ENCODE data around the gene RNF112. TPM values are rescaled to one million over a fixed set of nuclear protein-coding genes. Genes with fewer than 3 reads are reported as not detected.
"Not testable (repeated sequence)": the region's sequence is repeated elsewhere in the genome, so short reads cannot be mapped to it uniquely, and the experiment has no call there.

Gene RNF112
- total RNA-seq, 2 donors from 2014 or later = 0.25 to 0.57 TPM

- peaks cover 6% of the 10 kb centered on the region for H3K36me3 Mint-ChIP-seq (ENCODE audit: low read depth)
- H3K27me3 Mint-ChIP-seq = peaks cover 31% of the 10 kb centered on the region
- H3K9me3 ChIP-seq (ENCODE audit: control insufficient read depth, low read length, poor library complexity, severe bottlenecking) = no peaks in the 10 kb centered on the region
- no peak overlapping the region for H3K27ac Mint-ChIP-seq
- ATAC-seq (no peak), DNase-seq (no peak)
- no peak overlapping the region for H3K4me3 Mint-ChIP-seq
- peaks cover 7% of the 10 kb centered on the region for H3K4me1 Mint-ChIP-seq
Measured at GRCh38 chr17:19445105-19445504, 34.1 kb downstream of the RNF112 start.

- not testable (repeated sequence) for H3K9me3 ChIP-seq (ENCODE audit: control insufficient read depth, low read length, poor library complexity, severe bottlenecking); DNase-seq; H3K36me3 Mint-ChIP-seq (ENCODE audit: low read depth); ATAC-seq; H3K4me1 Mint-ChIP-seq; H3K4me3 Mint-ChIP-seq
- Mint-ChIP-seq H3K27me3 (peaks cover 29% of the 10 kb centered on the region), H3K27ac (peak overlapping the region; percentile 63)
Measured at GRCh38 chr17:19446577-19446976, 35.5 kb downstream of the RNF112 start.

DNA sequence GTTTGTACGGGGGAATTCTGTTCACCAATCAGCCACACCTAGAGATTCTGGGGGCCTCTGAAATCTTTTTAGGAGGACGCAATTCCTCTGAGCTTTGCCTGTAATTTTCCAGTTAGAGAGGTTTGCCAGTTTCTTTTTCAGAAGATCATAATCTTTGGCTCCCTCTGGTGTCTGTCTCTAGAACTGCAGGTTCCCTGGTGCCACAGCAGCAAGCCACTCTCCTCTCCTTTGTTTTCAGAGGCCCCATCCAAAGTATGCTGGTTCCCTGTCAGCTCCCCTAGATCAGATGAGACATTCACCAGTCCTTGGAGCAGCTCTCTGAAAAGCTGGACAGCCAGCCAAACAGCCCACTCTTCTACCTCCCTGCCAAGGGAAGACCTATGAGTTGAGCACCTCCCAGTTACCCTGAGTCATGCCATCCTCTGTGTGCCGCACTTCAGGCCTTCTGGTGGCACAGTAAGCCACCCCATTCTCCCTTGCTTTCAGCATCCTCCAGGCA, 36.1 kb downstream of the RNF112 start:
- H3K4me3 Mint-ChIP-seq = no peak overlapping the region
- peak; percentile 72 for ATAC-seq
- no peaks in the 10 kb centered on the region for H3K9me3 ChIP-seq (ENCODE audit: control insufficient read depth, low read length, poor library complexity, severe bottlenecking)
- peak; percentile 29 to 66 (median 39) for DNase-seq
- H3K27ac Mint-ChIP-seq = peak overlapping the region; percentile 63
- peaks cover 32% of the 10 kb centered on the region for H3K27me3 Mint-ChIP-seq
- peaks cover 7% of the 10 kb centered on the region for H3K4me1 Mint-ChIP-seq
- H3K36me3 Mint-ChIP-seq (ENCODE audit: low read depth) = peaks cover 6% of the 10 kb centered on the region

DNA sequence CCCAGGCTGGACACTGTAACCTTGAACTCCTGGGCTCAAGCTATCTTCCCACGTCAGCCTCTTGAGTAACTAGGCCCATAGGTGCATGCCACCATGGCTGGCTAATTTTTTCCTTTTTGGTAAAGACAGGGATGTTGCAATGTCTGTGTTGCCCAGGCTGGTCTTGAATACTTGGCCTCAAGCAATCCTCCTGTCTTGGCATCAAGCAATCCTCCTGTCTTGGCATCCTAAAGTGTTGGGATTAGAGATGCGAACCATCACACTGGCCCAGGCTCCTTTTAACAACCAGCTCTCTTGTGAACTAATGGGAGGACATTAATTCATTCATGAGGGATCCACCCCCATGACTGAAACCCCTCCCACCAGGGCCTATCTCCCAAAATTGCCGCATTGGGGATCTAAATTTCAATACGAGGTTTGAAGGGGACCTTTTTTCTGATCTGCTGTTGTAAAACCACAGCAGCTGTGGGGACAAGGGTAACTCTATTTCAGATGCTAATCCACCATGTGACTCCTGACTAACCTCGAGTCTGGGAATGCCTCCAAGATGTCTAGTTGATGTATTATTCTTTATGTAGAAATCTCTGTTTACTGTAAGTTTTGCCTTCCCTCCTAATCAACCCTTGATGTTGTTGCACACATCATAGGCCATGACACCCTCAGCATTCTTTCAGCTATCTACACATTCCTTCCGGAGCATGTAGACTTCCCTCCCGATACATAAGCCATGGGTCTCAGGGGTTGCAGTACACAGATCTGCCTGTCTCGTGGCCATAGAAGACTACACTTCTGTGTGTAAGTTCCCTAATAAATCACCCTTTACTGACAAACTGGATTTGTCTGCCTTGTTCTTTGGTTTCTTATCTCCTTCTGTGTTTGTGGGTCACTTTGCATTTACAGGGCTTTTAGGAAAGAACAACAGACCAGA, 37.6 kb downstream of the RNF112 start:
- Mint-ChIP-seq H3K4me1 (peaks cover 7% of the 10 kb centered on the region), H3K4me3 (no peak overlapping the region), H3K27me3 (peaks cover 43% of the 10 kb centered on the region), H3K27ac (no peak overlapping the region), H3K36me3 (ENCODE audit: low read depth) (peaks cover 6% of the 10 kb centered on the region)
- ATAC-seq = no peak
- DNase-seq = no peak
- H3K9me3 ChIP-seq (ENCODE audit: control insufficient read depth, low read length, poor library complexity, severe bottlenecking) = no peaks in the 10 kb centered on the region

DNA sequence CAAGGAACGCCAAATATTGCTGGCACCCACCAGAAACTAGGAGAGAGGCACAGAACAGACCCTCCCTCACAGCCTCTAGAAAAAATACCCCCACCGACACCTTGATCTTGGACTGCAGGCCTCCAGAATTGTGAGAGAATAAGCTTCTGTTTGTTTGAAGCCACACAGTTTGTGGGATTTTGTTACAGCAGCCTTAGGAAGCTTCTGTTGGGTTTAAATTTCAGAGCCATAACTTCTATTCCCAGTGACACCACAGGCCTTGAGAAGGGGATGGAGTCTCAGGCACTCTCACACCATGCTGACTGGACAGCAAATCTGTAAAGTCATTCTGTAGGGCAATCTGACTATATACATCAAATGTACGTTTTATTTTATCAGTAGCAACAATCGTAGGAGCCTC, 38.6 kb downstream of the RNF112 start:
- DNase-seq = no peak
- H3K27me3 Mint-ChIP-seq = peaks cover 43% of the 10 kb centered on the region
- H3K4me3 Mint-ChIP-seq = no peak overlapping the region
- H3K4me1 Mint-ChIP-seq = peaks cover 7% of the 10 kb centered on the region
- H3K36me3 Mint-ChIP-seq (ENCODE audit: low read depth) = peaks cover 6% of the 10 kb centered on the region
- H3K9me3 ChIP-seq (ENCODE audit: control insufficient read depth, low read length, poor library complexity, severe bottlenecking) = no peaks in the 10 kb centered on the region
- H3K27ac Mint-ChIP-seq = no peak overlapping the region
- no peak for ATAC-seq

DNA sequence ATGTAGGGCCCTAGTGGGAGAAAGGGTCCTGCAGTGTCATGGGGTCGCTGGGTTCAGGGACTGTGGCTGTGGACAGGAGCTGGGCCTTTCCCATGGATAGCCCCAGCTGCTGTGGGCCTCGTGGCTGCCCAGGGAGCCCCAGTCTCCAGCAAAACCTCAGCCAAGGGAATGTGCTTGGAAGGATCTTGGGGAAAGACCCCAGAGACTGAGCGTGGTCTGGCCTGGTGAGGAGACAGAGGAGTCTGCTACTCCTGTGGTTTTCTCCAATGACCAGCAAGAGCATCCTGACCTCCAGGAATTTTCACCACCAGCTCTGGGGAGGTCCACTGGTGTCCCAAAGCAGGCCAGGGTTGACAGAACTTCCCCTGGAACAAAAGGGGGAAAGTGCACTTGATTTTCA, 42.3 kb downstream of the RNF112 start:
- no peak for ATAC-seq
- DNase-seq = no peak
- Mint-ChIP-seq H3K27me3 (peaks cover 40% of the 10 kb centered on the region), H3K4me3 (no peak overlapping the region), H3K4me1 (peaks cover 9% of the 10 kb centered on the region), H3K36me3 (ENCODE audit: low read depth) (peaks cover 4% of the 10 kb centered on the region), H3K27ac (no peak overlapping the region)
- H3K9me3 ChIP-seq (ENCODE audit: control insufficient read depth, low read length, poor library complexity, severe bottlenecking) = no peaks in the 10 kb centered on the region

- no peak overlapping the region for H3K4me3 Mint-ChIP-seq
Measured at GRCh38 chr17:19454074-19454473, 43.0 kb downstream of the RNF112 start.

GRCh38 chr17:19456016-19456927, 45.2 kb downstream of the RNF112 start:
- no peak overlapping the region for H3K27ac Mint-ChIP-seq
- peaks cover 25% of the 10 kb centered on the region for H3K27me3 Mint-ChIP-seq
- no peaks in the 10 kb centered on the region for H3K9me3 ChIP-seq (ENCODE audit: control insufficient read depth, low read length, poor library complexity, severe bottlenecking)
- no peak overlapping the region for H3K4me3 Mint-ChIP-seq
- no peaks in the 10 kb centered on the region for H3K36me3 Mint-ChIP-seq (ENCODE audit: low read depth)
- no peak for DNase-seq
- peaks cover 6% of the 10 kb centered on the region for H3K4me1 Mint-ChIP-seq
- ATAC-seq = no peak

More at GRCh38 chr17:19454074-19454473, 43.0 kb downstream of the RNF112 start:
- no peak overlapping the region for H3K27ac Mint-ChIP-seq
- H3K27me3 Mint-ChIP-seq = peaks cover 37% of the 10 kb centered on the region
- no peak for DNase-seq
- no peak for ATAC-seq
- peaks cover 8% of the 10 kb centered on the region for H3K4me1 Mint-ChIP-seq
- no peaks in the 10 kb centered on the region for H3K9me3 ChIP-seq (ENCODE audit: control insufficient read depth, low read length, poor library complexity, severe bottlenecking)
- peaks cover 4% of the 10 kb centered on the region for H3K36me3 Mint-ChIP-seq (ENCODE audit: low read depth)

- Mint-ChIP-seq H3K27ac (no peak overlapping the region), H3K4me1 (peaks cover 6% of the 10 kb centered on the region), H3K27me3 (peaks cover 23% of the 10 kb centered on the region), H3K4me3 (no peak overlapping the region), H3K36me3 (ENCODE audit: low read depth) (no peaks in the 10 kb centered on the region)
- DNase-seq (no peak), ATAC-seq (no peak)
- H3K9me3 ChIP-seq (ENCODE audit: control insufficient read depth, low read length, poor library complexity, severe bottlenecking) = no peaks in the 10 kb centered on the region
Measured at GRCh38 chr17:19457046-19457445, 46.0 kb downstream of the RNF112 start.

GRCh38 chr17:19457830-19458271, 46.8 kb downstream of the RNF112 start:
- Mint-ChIP-seq H3K27ac (peak overlapping the region; percentile 53), H3K4me3 (no peak overlapping the region), H3K36me3 (ENCODE audit: low read depth) (no peaks in the 10 kb centered on the region), H3K27me3 (peaks cover 15% of the 10 kb centered on the region), H3K4me1 (peaks cover 10% of the 10 kb centered on the region)
- DNase-seq = no peak
- no peaks in the 10 kb centered on the region for H3K9me3 ChIP-seq (ENCODE audit: control insufficient read depth, low read length, poor library complexity, severe bottlenecking)
- ATAC-seq = no peak

- H3K27ac Mint-ChIP-seq = peak overlapping the region; percentile 53
- peaks cover 17% of the 10 kb centered on the region for H3K4me1 Mint-ChIP-seq
- not testable (repeated sequence) for H3K9me3 ChIP-seq (ENCODE audit: control insufficient read depth, low read length, poor library complexity, severe bottlenecking); H3K4me3 Mint-ChIP-seq; DNase-seq; H3K36me3 Mint-ChIP-seq (ENCODE audit: low read depth); ATAC-seq
- peaks cover 10% of the 10 kb centered on the region for H3K27me3 Mint-ChIP-seq
Measured at GRCh38 chr17:19458481-19458880, 47.4 kb downstream of the RNF112 start.

DNA sequence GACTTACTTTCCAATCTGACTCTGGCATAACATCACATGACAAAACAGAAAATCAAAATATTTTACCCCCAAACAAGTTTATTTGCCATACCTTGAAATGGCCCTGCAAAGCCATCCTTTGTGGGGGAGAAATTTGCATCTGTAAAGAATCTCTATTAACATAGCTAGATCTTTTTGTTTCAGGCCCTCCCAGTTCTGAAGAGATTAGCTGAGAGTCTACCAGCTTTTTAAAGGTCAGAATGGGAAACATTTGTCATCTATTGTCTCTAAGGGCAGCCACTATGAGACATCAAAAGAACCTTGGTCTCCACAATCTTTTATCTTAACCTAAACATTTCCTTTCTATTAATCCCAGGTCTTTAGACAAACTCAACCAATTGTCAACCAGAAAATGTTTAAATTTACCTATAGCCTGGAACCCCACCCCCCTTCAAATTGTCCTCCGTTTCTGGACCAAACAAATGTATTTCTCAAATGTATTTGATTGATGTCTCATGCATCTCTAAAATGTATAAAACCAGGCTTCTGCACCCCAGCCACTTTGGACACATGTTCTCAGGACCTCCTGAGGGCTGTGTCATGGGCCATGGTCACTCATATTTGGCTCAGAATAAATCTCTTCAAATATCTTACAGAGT, 48.1 kb downstream of the RNF112 start:
- not testable (repeated sequence) for ATAC-seq; H3K4me3 Mint-ChIP-seq; H3K27ac Mint-ChIP-seq; H3K36me3 Mint-ChIP-seq (ENCODE audit: low read depth); DNase-seq; H3K9me3 ChIP-seq (ENCODE audit: control insufficient read depth, low read length, poor library complexity, severe bottlenecking)
- Mint-ChIP-seq H3K27me3 (peaks cover 10% of the 10 kb centered on the region), H3K4me1 (peaks cover 22% of the 10 kb centered on the region)

Measured in T-helper 17 cell (primary cell).